Activated CD4-positive, alpha-beta memory T cell treated with anti-CD3 and anti-CD28 coated beads for 36 hours (primary cell): ENCODE measurements around the gene SLC16A5. TPM values are rescaled to one million over a fixed set of nuclear protein-coding genes. Genes with fewer than 3 reads are reported as not detected.

ENCODE experiments used
- CTCF ChIA-PET: fragments of 350-600 bp; sonication (Branson Sonifier 250); formaldehyde crosslinking; loops from one replicate; lab custom pipeline; 2021; ENCODE audit warnings: antibody characterized with exemption, inconsistent platforms; lab: Charles Lee
- POLR2A ChIA-PET: fragments of 350-600 bp; sonication (Branson Sonifier 250); formaldehyde crosslinking; loops from one replicate; lab custom pipeline; 2021; ENCODE audit warnings: antibody characterized with exemption; lab: Charles Lee
- DNase-seq: peaks from one replicate; pipeline ENCODE4 v3.0.0-alpha.2; 2020
- H3K27ac Mint-ChIP-seq: one replicate; pipeline ENCODE4 v1.8.0; 2021; ENCODE audit warnings: mixed read lengths
- H3K27me3 Mint-ChIP-seq: one replicate; pipeline ENCODE4 v1.8.0; 2021; ENCODE audit warnings: mixed read lengths
- H3K36me3 Mint-ChIP-seq: one replicate; pipeline ENCODE4 v1.8.0; 2021; ENCODE audit warnings: mixed read lengths
- H3K4me1 Mint-ChIP-seq: one replicate; pipeline ENCODE4 v1.8.0; 2021; ENCODE audit warnings: low read depth, mixed read lengths
- H3K4me3 Mint-ChIP-seq: one replicate; pipeline ENCODE4 v1.8.0; 2021; ENCODE audit warnings: mild to moderate bottlenecking, mixed read lengths
- H3K9me3 Mint-ChIP-seq: one replicate; pipeline ENCODE4 v1.8.0; 2021; ENCODE audit warnings: mixed read lengths
- intact Hi-C: fragments of 100-400 bp; cut with micrococcal nuclease; formaldehyde crosslinking; loops from one replicate; pipeline ENCODE4 v1.15.1; 2023
- total RNA-seq, 2 experiments: library from RNA; stranded (reverse); gene quantifications; one replicate each; pipeline ENCODE4 v1.2.3, GENCODE V29; 2021

The SLC16A5 gene
- total RNA-seq, 2 experiments from 2014 or later = 6.7 to 7.7 TPM

GRCh38 chr17:75077072-75077495 lies 10.7 kb upstream of the SLC16A5 start:
- Mint-ChIP-seq H3K36me3 (no peaks in the 10 kb centered on the region), H3K4me3 (peak overlapping the region; percentile 59), H3K27ac (peak overlapping the region; percentile 13), H3K27me3 (no peaks in the 10 kb centered on the region), H3K9me3 (no peaks in the 10 kb centered on the region), H3K4me1 (peaks cover 25% of the 10 kb centered on the region)
- CTCF ChIA-PET = interaction anchor here (1.4 to 2.1 kb wide), 2 partner anchors 11 to 37 kb away, joined by 3 to 7 read pairs; partner anchors contain the start of gene SLC16A5
- intact Hi-C loops = loop anchor here (5.0 kb wide), 1 partner anchor 35 kb away; no protein-coding TSS in a partner anchor
- POLR2A ChIA-PET = no interaction called here
- no peak for DNase-seq

GRCh38 chr17:75077496-75078283 lies 10.1 kb upstream of the SLC16A5 start:
- Mint-ChIP-seq H3K9me3 (no peaks in the 10 kb centered on the region), H3K27me3 (no peaks in the 10 kb centered on the region), H3K4me3 (peak overlapping the region; percentile 59), H3K36me3 (no peaks in the 10 kb centered on the region), H3K4me1 (peaks cover 25% of the 10 kb centered on the region), H3K27ac (peak overlapping the region; percentile 28)
- DNase-seq = peak; percentile 67
- intact Hi-C loops = loop anchor here (5.0 kb wide), 1 partner anchor 35 kb away; no protein-coding TSS in a partner anchor
- POLR2A ChIA-PET = interaction anchor here (1.0 kb wide), 1 partner anchor 53 kb away, joined by 4 read pairs; no protein-coding TSS in a partner anchor
- CTCF ChIA-PET = interaction anchor here (1.4 to 1.9 kb wide), 3 partner anchors 10 to 116 kb away, joined by 3 to 9 read pairs (median 8); partner anchors contain the start of gene SLC16A5

GRCh38 chr17:75078284-75079022 lies 9.3 kb upstream of the SLC16A5 start:
- Mint-ChIP-seq H3K27me3 (no peaks in the 10 kb centered on the region), H3K4me1 (peaks cover 25% of the 10 kb centered on the region), H3K27ac (peak overlapping the region; percentile 28), H3K36me3 (no peaks in the 10 kb centered on the region), H3K9me3 (no peaks in the 10 kb centered on the region), H3K4me3 (no peak overlapping the region)
- DNase-seq = peak; percentile 33
- intact Hi-C loops = loop anchor here (5.0 kb wide), 1 partner anchor 34 kb away; no protein-coding TSS in a partner anchor
- CTCF ChIA-PET = interaction anchor here (1.4 to 1.9 kb wide), 3 partner anchors 11 to 117 kb away, joined by 6 to 9 read pairs (median 8); no protein-coding TSS in a partner anchor
- POLR2A ChIA-PET = interaction anchor here (1.0 kb wide), 1 partner anchor 52 kb away, joined by 4 read pairs; no protein-coding TSS in a partner anchor

- DNase-seq = no peak
- intact Hi-C loops = loop anchor here (5.0 kb wide), 1 partner anchor 33 kb away; no protein-coding TSS in a partner anchor
- ChIA-PET POLR2A (interaction anchor here (1.0 kb wide), 1 partner anchor 52 kb away, joined by 4 read pairs; no protein-coding TSS in a partner anchor), CTCF (interaction anchor here (1.4 to 1.9 kb wide), 3 partner anchors 11 to 118 kb away, joined by 6 to 9 read pairs (median 8); no protein-coding TSS in a partner anchor)
- no peaks in the 10 kb centered on the region for H3K27me3 Mint-ChIP-seq
- H3K4me3 Mint-ChIP-seq = no peak overlapping the region
- no peaks in the 10 kb centered on the region for H3K36me3 Mint-ChIP-seq
- no peak overlapping the region for H3K27ac Mint-ChIP-seq
- H3K4me1 Mint-ChIP-seq = peaks cover 29% of the 10 kb centered on the region
- H3K9me3 Mint-ChIP-seq = no peaks in the 10 kb centered on the region
These were observed 8.8 kb upstream of the SLC16A5 start for GRCh38 chr17:75079023-75079373.

GRCh38 chr17:75081611-75082540 lies 5.9 kb upstream of the SLC16A5 start:
- DNase-seq = no peak
- POLR2A ChIA-PET = no interaction called here
- Mint-ChIP-seq H3K27me3 (no peaks in the 10 kb centered on the region), H3K4me1 (peaks cover 42% of the 10 kb centered on the region), H3K4me3 (no peak overlapping the region), H3K27ac (no peak overlapping the region), H3K9me3 (no peaks in the 10 kb centered on the region), H3K36me3 (no peaks in the 10 kb centered on the region)
- CTCF ChIA-PET = interaction anchor here (1.1 to 1.5 kb wide), 2 partner anchors 12 to 32 kb away, joined by 3 read pairs; no protein-coding TSS in a partner anchor
- intact Hi-C loops = no loop called here

- no peak for DNase-seq
- Mint-ChIP-seq H3K9me3 (no peaks in the 10 kb centered on the region), H3K4me3 (no peak overlapping the region), H3K36me3 (no peaks in the 10 kb centered on the region), H3K27me3 (no peaks in the 10 kb centered on the region), H3K27ac (no peak overlapping the region), H3K4me1 (peaks cover 44% of the 10 kb centered on the region)
- ChIA-PET POLR2A (no interaction called here), CTCF (interaction anchor here (1.1 to 1.5 kb wide), 2 partner anchors 12 to 31 kb away, joined by 3 read pairs; no protein-coding TSS in a partner anchor)
- intact Hi-C loops = no loop called here
These were observed 5.1 kb upstream of the SLC16A5 start for GRCh38 chr17:75082683-75083082.

GRCh38 chr17:75084039-75084660 lies 3.6 kb upstream of the SLC16A5 start:
- no peaks in the 10 kb centered on the region for H3K27me3 Mint-ChIP-seq
- H3K4me3 Mint-ChIP-seq = no peak overlapping the region
- intact Hi-C loops = no loop called here
- no peak for DNase-seq
- CTCF ChIA-PET = interaction anchor here (0.6 to 1.4 kb wide), 2 partner anchors 21 to 109 kb away, joined by 3 read pairs; no protein-coding TSS in a partner anchor
- POLR2A ChIA-PET = no interaction called here
- no peak overlapping the region for H3K27ac Mint-ChIP-seq
- H3K36me3 Mint-ChIP-seq = no peaks in the 10 kb centered on the region
- peaks cover 41% of the 10 kb centered on the region for H3K4me1 Mint-ChIP-seq
- no peaks in the 10 kb centered on the region for H3K9me3 Mint-ChIP-seq

- no peaks in the 10 kb centered on the region for H3K36me3 Mint-ChIP-seq
- intact Hi-C loops = no loop called here
- H3K9me3 Mint-ChIP-seq = no peaks in the 10 kb centered on the region
- DNase-seq = no peak
- ChIA-PET CTCF (interaction anchor here (1.0 to 1.2 kb wide), 3 partner anchors 27 to 125 kb away, joined by 3 to 4 read pairs (median 3); no protein-coding TSS in a partner anchor), POLR2A (interaction anchor here (0.9 to 1.7 kb wide), 3 partner anchors 24 to 27 kb away, joined by 3 to 4 read pairs (median 4); partner anchors contain the start of gene ARMC7)
- peaks cover 41% of the 10 kb centered on the region for H3K4me1 Mint-ChIP-seq
- H3K4me3 Mint-ChIP-seq = peak overlapping the region; percentile 50
- H3K27ac Mint-ChIP-seq = peak overlapping the region; percentile 31
- no peaks in the 10 kb centered on the region for H3K27me3 Mint-ChIP-seq
These were observed 1.1 kb upstream of the SLC16A5 start for GRCh38 chr17:75086496-75087181.

- Mint-ChIP-seq H3K36me3 (no peaks in the 10 kb centered on the region), H3K4me3 (peak overlapping the region; percentile 71), H3K27ac (no peak overlapping the region), H3K27me3 (no peaks in the 10 kb centered on the region), H3K4me1 (peaks cover 41% of the 10 kb centered on the region), H3K9me3 (no peaks in the 10 kb centered on the region)
- intact Hi-C loops = no loop called here
- POLR2A ChIA-PET = interaction anchor here (0.9 to 1.7 kb wide), 4 partner anchors 23 to 67 kb away, joined by 3 to 4 read pairs (median 4); partner anchors contain the start of genes ARMC7 and JPT1
- CTCF ChIA-PET = interaction anchor here (1.0 to 1.2 kb wide), 3 partner anchors 27 to 125 kb away, joined by 3 to 4 read pairs (median 3); no protein-coding TSS in a partner anchor
- DNase-seq = no peak
These were observed 584 bp upstream of the SLC16A5 start for GRCh38 chr17:75087182-75087557.
